Upper lobe of left lung (tissue), 6 donors: ENCODE results near the gene RBFOX2. TPM values are rescaled to one million over a fixed set of nuclear protein-coding genes. Genes with fewer than 3 reads are reported as not detected.
A peak's percentile ranks its signal among the peaks of the same experiment; 100 is the strongest.

Experiments
- ATAC-seq, 2 donors: fragments of 200-7000 bp; cut with Tn5 transposase; one replicate each; pipeline ENCODE4 v1.9.1; 2022; ENCODE audit warnings: mild to moderate bottlenecking in 2 of 2, moderate library complexity in 2 of 2; ENCODE audit not compliant: low FRiP score in 2 of 2
- DNase-seq, 2 donors: peaks; one replicate each; pipeline ENCODE4 v3.0.0-alpha.2; 2019 to 2020
- H3K27ac ChIP-seq, 4 donors: fragments of 200-600 bp; sonication (generic); one replicate each; pipeline ENCODE4 v1.5.1; 2016 to 2019
- H3K27me3 ChIP-seq, 4 donors: fragments of 200-600 bp; sonication (generic); one replicate each; pipeline ENCODE4 v1.5.1; 2017 to 2019
- H3K36me3 ChIP-seq, 4 donors: fragments of 200-600 bp; sonication (generic); one replicate each; pipeline ENCODE4 v1.5.1; 2016 to 2019
- H3K4me1 ChIP-seq, 4 donors: fragments of 200-600 bp; sonication (generic); one replicate each; pipeline ENCODE4 v1.5.1; 2018 to 2019
- H3K4me3 ChIP-seq, 4 donors: fragments of 200-600 bp; sonication (generic); one replicate each; pipeline ENCODE4 v1.5.1; 2017 to 2019; ENCODE audit warnings: mild to moderate bottlenecking in 2 of 4, moderate library complexity in 1 of 4
- H3K9me3 ChIP-seq, 4 donors: fragments of 200-600 bp; sonication (generic); one replicate each; pipeline ENCODE4 v1.5.1; 2018 to 2019
- CTCF ChIP-seq, 6 experiments: fragments of 450-650 bp in 4 of 6; fragments of 200-600 bp in 2 of 6; sonication (generic) in 2 of 6; IDR thresholded peaks; one replicate each; pipeline ENCODE4 v1.5.1; 2016 to 2019; ENCODE audit warnings: antibody characterized with exemption in 6 of 6
- EP300 ChIP-seq, 4 donors: sonication (generic); formaldehyde crosslinking; IDR thresholded peaks; one replicate each; pipeline ENCODE4 v1.5.1; 2017; ENCODE audit warnings: antibody characterized with exemption in 4 of 4, control low read depth in 2 of 4
- POLR2A ChIP-seq, 4 donors: fragments of 450-650 bp; IDR thresholded peaks; one replicate each; pipeline ENCODE4 v1.5.1; 2016 to 2017; ENCODE audit warnings: antibody characterized with exemption in 4 of 4, mild to moderate bottlenecking in 2 of 4
- POLR2AphosphoS5 ChIP-seq, 2 donors: sonication (generic); formaldehyde crosslinking; IDR thresholded peaks; one replicate each; pipeline ENCODE4 v1.5.1; 2017; ENCODE audit warnings: antibody characterized with exemption in 2 of 2
- WGBS, 2 donors: methylation state at CpG; one replicate each; pipeline ENCODE4 v1.1.5; 2017 to 2018; 5-methylcytosine and 5-hydroxymethylcytosine counted together
- total RNA-seq, 6 donors: library from RNA; depleted of rRNA in 4 of 6; stranded (reverse); fragments of >200 nt in 4 of 6; gene quantifications; one replicate each; pipeline versions ENCODE4 v1.1.0 to v1.2.1, GENCODE V29; 2016 to 2021
- donor health status: DM: no; HTN: no; CAD: no; lungs with moderate emphysema.
- donor health status: DM: no; HTN: yes; CAD: no; lungs with severe emphysema.

The RBFOX2 gene
- total RNA-seq, 6 donors from 2014 or later: 47.8 to 86.4 (median 54.5) TPM

DNA sequence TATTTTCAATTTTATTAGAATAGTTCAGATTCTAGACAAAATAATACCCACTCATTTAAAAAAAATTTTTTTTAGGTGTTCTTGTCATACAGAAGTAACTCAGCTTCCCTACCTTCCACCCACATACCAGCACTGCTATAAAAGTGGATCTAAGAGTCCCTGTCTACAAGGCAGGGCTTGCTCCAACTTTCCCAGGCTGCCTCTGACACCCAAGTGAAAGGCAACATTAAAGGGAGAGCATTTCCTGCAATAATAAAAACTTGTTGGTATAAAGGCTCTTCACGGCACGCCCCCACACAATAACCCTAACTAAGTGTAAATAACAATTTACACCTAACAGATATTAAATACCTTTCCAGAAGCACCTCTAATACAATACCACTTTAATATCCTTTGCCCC lies 183.7 kb downstream of the RBFOX2 start:
- H3K9me3 ChIP-seq: no peaks in the 10 kb centered on the region
- ATAC-seq: no peak
- no peaks in the 10 kb centered on the region for H3K36me3 ChIP-seq
- H3K27me3 ChIP-seq: no peaks in the 10 kb centered on the region
- 76 to 87% methylated on average over 2 of the region's 2 CpGs for WGBS, 2 donors
- TF ChIP-seq POLR2A (IDR thresholded peaks at IDR 0.05) (no peak), POLR2AphosphoS5 (IDR thresholded peaks at IDR 0.05) (no peak), EP300 (IDR thresholded peaks at IDR 0.05) (no peak), CTCF (IDR thresholded peaks at IDR 0.05) (no peak)
- H3K4me1 ChIP-seq: peaks cover 8 to 15% (median 11%) of the 10 kb centered on the region in 4 donors
- no peak overlapping the region for H3K4me3 ChIP-seq
- DNase-seq: no peak
- H3K27ac ChIP-seq: no peak overlapping the region

DNA sequence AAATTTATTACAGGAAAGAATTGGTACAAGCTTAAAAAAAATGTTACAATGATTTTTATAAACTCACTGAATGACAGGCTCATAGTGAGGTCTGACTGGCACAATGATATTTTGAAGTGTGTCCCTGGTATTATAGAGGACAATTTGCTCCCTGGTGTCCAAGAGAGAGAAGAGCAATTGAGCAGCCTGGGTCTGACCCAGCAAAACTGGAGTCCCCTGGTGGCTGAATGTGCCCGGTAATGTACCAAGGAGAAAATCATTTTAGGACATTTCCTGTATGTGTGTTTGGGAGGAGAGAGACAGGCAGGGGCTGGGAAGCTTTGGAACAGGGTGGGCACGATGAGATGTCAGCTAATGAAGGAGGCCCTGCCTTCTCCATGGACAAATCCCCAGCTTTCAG lies 185.7 kb downstream of the RBFOX2 start:
- whole genome bisulfite sequencing, 2 donors: 11 to 25% methylated on average over 2 of the region's 2 CpGs
- ATAC-seq (peak; percentile 15 to 62), DNase-seq (peak in 1 of 2 donors; percentile 29)
- no peak overlapping the region for H3K4me3 ChIP-seq
- H3K4me1 ChIP-seq: peaks cover 17 to 28% (median 23%) of the 10 kb centered on the region in 4 donors
- peak overlapping the region in 3 of 4 donors; percentile 33 to 53 (median 51) for H3K27ac ChIP-seq
- H3K36me3 ChIP-seq: no peaks in the 10 kb centered on the region
- H3K9me3 ChIP-seq: no peaks in the 10 kb centered on the region
- peak in 5 of 6 experiments; percentile 19 to 59 (median 47) for TF ChIP-seq CTCF (IDR thresholded peaks at IDR 0.05)
- no peak for TF ChIP-seq POLR2A (IDR thresholded peaks at IDR 0.05)
- TF ChIP-seq POLR2AphosphoS5 (IDR thresholded peaks at IDR 0.05): no peak
- H3K27me3 ChIP-seq: no peaks in the 10 kb centered on the region

DNA sequence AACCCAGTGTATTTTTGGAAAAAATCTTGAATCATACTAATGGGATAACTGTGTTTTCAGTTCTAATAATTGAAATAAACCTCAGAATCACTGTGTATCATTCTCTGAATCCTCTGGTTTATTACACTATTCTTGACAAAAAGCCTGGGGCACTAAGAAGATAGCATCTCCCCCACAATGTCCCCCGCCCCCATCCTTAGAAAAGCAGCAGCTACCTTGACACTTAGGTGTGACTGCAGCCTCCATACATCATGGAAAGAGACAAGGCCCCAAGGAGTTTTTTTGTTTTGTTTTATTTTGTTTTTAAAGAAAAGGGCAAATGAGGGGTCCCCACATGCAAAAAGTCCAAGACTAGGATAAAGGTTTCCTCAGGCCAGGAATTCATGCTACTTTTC lies 186.1 kb downstream of the RBFOX2 start:
- Histone ChIP-seq H3K4me3 (no peak overlapping the region), H3K36me3 (no peaks in the 10 kb centered on the region), H3K9me3 (no peaks in the 10 kb centered on the region), H3K27ac (peak overlapping the region in 2 of 4 donors; percentile 51 to 53), H3K4me1 (peaks cover 18 to 33% (median 27%) of the 10 kb centered on the region in 4 donors), H3K27me3 (no peaks in the 10 kb centered on the region)
- ATAC-seq (no peak), DNase-seq (no peak)
- 95 to 100% methylated on average over 1 of the region's 1 CpG for WGBS, 2 donors
- no peak for TF ChIP-seq EP300 (IDR thresholded peaks at IDR 0.05)
- TF ChIP-seq CTCF (IDR thresholded peaks at IDR 0.05): no peak
- TF ChIP-seq POLR2A (IDR thresholded peaks at IDR 0.05): no peak
- TF ChIP-seq POLR2AphosphoS5 (IDR thresholded peaks at IDR 0.05): no peak

DNA sequence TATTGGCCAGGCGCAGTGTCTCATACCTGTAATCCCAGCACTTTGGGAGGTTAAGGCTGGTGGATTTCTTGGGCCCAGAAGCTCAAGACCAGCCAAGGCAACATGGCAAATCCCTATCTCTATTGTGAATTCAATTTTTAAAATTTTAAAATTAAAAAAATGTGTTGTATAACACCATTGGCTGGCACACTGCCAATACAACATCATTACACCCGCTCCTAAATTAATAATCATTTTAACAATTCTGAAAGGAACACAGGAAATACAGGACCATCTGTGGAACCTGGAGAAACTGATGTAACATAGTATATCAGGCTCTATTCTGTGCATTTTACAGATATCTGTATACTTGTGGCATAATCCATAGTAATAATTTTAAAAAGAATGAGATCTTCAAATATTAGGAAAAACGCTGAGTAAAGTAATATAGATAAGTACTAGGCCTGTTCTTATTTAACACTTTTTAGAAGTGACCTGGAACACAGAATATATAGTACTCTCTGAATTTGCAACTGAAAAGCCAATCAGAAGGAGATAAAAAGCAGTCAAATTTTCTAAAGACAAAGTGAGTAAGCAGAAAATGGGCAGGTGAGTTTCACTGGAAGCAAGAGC lies 186.6 kb downstream of the RBFOX2 start:
- H3K9me3 ChIP-seq: no peaks in the 10 kb centered on the region
- H3K4me1 ChIP-seq: peaks cover 23 to 38% (median 31%) of the 10 kb centered on the region in 4 donors
- H3K27ac ChIP-seq: peak overlapping the region in 2 of 4 donors; percentile 51 to 53

DNA sequence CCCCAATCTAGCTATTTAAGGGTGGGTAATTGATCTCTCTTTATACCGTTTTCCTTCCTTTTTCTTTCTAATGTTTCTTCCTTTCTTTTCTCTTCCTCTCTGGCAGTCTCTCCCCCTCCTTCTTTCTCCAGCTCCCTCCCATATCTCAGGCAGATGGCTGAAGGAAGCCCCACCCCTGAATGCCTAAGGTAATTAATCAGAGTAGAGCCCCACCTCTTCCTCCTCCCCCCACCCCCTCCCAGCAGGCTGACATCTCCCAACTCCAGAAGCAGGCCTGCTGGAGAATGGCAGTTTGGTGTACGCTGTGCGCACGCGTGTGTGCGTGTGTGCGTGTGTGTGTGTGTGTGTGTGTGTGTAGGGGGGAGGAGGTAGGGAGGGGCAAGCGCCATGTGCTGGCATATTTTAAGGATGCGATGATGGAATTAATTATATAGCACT lies 188.3 kb downstream of the RBFOX2 start:
- Histone ChIP-seq H3K27me3 (no peaks in the 10 kb centered on the region), H3K4me1 (peaks cover 32 to 51% (median 42%) of the 10 kb centered on the region in 4 donors)
- ATAC-seq: peak; percentile 94 to 96

More for the DNA sequence above, 186.6 kb downstream of the RBFOX2 start:
- WGBS, 2 donors: 79 to 81% methylated on average over 3 of the region's 3 CpGs
- no peak for ATAC-seq
- no peak overlapping the region for H3K4me3 ChIP-seq
- TF ChIP-seq EP300 (IDR thresholded peaks at IDR 0.05) (no peak), POLR2A (IDR thresholded peaks at IDR 0.05) (no peak)
- no peaks in the 10 kb centered on the region for H3K27me3 ChIP-seq
- no peak for DNase-seq
- no peaks in the 10 kb centered on the region for H3K36me3 ChIP-seq

More for the DNA sequence above, 188.3 kb downstream of the RBFOX2 start:
- H3K36me3 ChIP-seq: no peaks in the 10 kb centered on the region
- no peak for TF ChIP-seq EP300 (IDR thresholded peaks at IDR 0.05)
- no peak for TF ChIP-seq CTCF (IDR thresholded peaks at IDR 0.05)
- peak in 1 of 4 donors; percentile 34 for TF ChIP-seq POLR2A (IDR thresholded peaks at IDR 0.05)
- peak; percentile 55 to 69 for TF ChIP-seq POLR2AphosphoS5 (IDR thresholded peaks at IDR 0.05)
- 7 to 9% methylated on average over 8 to 9 of the region's 9 CpGs for WGBS, 2 donors
- peak overlapping the region; percentile 24 to 51 (median 46) for H3K4me3 ChIP-seq
- no peaks in the 10 kb centered on the region for H3K9me3 ChIP-seq
- peak; percentile 84 to 92 for DNase-seq
- peak overlapping the region; percentile 50 to 87 (median 78) for H3K27ac ChIP-seq
